ENCODE measurements around the gene ZNF516. TPM values are rescaled to one million over a fixed set of nuclear protein-coding genes. Genes with fewer than 3 reads are reported as not detected.

Gene ZNF516
- total RNA-seq, 1 donor from 2014 or later, result 15.0 TPM

DNA sequence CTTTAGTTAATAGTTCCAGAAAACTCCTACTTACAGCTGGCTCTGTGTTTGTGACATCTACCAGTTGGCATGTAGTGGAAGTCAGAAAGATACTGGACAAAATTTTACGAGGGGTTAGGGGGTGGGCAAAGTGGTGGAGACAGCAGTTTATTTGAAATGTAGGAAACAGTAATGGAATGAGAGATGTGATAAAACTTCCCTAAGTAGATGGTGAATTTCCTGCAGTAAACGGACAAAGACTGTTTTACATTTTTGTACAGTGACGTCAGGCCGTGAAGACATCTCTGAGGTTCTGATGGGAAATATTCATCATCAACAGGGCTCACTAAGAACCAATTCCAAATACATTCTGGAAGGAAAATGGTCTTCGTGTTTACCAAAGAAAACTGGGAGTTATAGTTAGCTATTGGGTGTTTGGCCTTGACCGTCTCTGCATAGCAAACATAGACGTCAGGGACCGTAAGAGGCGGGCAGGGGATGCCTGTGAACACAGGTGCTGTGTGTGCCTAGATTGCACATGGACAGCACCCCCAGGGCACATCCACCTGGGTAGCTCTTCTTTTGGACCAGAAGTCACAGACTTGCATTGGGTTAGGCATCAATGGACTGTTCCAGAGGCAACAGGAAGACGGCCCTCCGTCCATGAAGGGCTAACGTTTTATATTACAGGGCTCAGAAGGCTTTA, 131.5 kb downstream of the ZNF516 start:
- DNase-seq, result no peak

DNA sequence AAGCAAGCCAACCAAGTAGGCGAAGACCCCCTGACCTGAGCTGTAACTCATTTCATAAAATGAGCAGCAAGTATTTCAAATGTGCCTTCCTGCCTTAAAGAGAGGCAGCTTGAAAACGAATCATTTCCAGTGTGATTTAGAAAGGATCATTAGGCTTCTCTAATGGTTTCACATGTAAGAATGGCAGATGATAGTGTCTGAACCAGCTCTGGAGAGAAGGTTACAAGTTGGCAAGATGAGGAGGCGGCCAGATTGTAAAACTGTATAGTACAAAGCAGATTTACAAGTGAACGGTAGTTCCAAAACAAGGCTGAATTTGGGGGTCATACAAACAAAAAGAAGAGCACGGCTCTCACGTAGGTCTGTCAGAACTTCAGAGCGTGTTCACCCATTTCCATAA, 132.4 kb downstream of the ZNF516 start:
- DNase-seq, result no peak

DNA sequence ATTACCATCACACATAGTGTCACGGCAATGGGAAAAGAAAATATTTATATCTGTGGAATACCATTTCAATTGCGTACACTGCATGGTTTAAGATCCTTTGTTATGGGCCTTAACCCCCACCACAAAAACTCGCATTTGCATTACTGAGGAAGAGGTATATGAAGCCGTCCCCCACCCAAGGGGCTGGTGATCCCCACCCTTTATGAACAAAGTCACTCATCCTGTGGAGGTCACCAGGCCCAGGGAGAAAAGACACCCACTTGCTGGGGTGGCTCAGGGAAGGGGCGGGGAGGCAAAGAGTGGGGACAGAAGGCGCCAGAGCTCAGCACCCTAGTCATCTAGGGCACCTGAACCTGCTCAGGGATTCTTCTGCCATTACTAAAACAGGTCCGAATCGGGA, 133.8 kb downstream of the ZNF516 start:
- DNase-seq, result no peak

DNA sequence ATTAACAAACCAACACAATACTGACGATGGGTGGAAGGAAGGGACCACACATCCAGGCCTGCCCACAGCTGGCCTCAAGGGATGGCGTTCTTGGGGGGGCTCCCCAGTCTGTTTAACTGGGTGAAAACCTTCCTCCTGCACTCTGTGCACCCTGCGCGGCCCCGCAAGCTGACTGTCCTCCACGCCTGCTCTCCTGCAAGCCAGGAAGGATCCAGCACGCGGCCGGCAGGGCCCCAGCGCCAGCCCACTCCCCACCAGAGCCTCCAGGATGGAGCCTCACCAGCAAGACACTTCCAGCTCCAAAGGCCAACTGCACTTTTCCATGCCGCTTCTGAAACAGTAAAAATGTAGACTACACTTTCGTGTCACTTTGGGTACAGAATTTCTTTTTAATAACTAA, 135.1 kb downstream of the ZNF516 start:
- DNase-seq, result no peak

DNA sequence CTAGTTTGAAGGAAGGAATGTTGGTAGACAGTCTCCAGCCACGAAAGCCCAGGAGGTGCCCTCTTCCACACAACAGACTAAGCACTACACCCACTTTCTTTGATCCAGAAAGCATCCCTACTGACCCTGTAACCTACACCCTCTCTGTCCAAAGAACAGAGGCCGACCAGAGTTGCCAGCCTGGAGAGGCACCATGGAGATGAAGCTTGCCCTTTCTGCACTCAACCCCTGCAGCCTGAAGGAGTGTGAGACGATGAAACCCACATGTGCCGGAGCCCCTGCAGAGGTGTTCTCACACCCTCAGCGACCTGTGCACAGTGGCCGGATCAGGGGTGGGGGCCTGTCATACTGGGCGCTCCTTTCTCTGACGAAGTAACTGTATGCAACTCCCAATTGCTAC, 136.3 kb downstream of the ZNF516 start:
- no peak for DNase-seq

DNA sequence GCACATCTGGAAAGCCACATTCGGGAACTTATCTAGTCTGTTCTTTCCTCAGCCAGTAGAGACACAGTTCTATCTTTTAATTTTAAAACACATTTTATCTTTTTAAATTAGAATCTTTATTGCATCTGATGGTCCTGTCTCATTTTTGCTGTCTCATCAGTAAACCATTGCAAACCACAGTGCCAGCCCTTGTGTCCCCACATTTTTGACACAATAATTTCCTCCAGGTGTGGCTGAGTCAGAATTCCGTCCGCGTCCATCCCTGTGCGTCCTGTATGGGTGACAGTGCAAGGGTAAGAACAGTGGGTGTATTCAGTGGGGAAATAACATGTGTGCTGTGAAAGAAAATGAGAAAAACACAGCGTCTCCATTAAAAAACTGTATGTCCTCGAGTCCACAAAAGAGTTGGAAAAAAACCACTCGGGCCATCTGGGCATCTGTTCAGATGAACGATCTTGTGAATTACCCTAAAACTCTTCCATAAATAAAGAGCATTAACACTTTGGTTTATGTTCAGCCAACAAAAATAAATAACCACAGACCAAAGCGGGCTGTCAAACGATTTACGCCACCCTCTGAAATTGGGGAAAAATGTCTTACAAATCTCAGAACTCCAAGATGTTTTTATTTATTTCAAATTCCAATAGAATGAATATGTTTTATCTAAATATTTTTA, 137.3 kb downstream of the ZNF516 start:
- DNase-seq, result no peak

DNA sequence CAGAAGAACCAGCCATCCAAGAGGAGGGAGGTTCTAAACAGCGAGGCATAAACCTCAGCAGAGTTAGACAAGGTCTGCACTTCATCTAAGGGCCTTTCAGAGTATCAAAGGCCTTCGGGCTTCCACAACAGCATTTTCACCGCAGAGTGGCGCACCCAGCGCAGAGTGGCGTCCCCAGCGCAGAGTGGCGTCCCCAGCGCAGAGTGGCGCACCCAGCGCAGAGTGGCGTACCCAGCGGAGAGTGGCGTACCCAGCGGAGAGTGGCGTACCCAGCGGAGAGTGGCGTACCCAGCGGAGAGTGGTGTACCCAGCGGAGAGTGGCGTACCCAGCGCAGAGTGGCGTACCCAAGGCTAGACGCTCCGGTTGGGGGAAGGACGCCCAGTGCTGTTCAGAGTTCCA, 137.9 kb downstream of the ZNF516 start:
- no peak for DNase-seq

DNA sequence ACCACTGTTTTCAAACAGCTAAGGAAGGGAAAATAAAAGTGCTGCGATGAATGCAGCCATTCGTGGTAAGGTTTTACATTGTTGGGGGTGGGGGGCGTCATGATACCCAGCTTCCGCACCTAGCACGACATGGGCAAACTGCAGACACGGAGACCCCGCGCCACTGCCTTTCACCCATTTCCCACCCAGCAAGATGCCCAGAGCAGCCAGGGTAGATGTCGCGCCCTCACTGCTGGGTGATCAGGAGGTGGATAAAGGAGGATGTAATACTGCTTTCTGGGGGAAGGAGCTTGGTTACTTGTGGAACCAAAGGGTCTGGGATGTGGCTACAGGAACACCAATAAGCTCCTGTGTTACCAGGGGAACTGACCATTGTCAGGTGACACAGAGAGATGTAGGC, 138.4 kb downstream of the ZNF516 start:
- DNase-seq, result no peak

DNA sequence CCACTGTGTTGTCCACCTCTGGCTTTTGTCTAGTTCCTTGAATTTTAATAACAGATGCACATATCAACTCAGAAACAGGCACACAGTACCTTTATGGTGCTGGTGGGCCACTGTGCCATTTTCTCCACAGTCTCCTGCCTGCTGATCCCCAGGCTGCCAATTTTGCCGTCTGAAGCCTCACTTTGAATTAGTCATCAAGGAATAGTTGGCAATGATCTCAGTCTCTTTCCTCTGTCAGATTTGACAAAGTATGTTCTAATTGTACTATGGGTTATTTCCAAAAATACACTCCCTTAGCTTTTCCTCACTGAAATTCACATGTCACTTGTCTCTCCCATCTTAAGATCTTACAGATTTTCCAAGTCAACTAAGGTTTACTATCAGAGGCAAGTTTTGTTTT, 140.7 kb downstream of the ZNF516 start:
- no peak for DNase-seq

DNA sequence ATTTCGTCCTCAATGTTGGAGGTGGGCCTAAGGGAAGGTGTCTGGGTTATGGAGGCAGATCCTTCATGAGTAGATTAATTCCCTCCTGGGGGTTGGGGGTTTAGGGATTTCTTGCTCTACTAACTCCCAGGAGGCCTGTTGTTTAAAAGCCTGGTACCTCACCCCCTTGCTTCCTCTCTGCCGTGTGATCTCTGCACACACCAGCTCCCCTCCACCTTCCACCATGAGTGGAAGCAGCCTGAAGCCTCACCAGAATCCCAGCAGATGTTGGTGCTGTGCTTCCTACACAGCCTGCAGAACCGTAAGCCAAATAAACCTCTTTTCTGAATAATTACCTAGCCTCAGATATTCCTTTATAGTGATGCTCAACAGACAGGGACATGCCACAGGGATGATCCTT, 141.5 kb downstream of the ZNF516 start:
- no peak for DNase-seq

DNA sequence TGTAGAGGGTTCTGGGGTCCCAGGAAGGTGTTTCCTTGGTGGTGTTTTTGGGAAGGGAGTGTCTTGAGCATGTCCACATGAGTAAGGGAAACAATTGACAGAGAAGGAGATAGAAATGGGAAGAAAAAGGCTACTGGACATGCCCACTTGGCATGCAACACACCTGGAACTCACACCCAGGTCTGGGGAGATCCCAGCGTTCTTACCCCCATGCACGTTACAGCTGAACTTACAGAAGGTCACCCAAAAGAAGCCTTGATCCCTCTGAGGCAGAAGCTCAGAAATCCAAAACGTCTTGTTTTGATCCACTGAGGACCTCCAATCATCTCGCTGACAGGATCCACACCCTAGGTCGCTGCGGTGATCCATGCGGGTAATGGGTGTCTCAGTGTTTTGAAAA, 142.0 kb downstream of the ZNF516 start:
- DNase-seq, result no peak

DNA sequence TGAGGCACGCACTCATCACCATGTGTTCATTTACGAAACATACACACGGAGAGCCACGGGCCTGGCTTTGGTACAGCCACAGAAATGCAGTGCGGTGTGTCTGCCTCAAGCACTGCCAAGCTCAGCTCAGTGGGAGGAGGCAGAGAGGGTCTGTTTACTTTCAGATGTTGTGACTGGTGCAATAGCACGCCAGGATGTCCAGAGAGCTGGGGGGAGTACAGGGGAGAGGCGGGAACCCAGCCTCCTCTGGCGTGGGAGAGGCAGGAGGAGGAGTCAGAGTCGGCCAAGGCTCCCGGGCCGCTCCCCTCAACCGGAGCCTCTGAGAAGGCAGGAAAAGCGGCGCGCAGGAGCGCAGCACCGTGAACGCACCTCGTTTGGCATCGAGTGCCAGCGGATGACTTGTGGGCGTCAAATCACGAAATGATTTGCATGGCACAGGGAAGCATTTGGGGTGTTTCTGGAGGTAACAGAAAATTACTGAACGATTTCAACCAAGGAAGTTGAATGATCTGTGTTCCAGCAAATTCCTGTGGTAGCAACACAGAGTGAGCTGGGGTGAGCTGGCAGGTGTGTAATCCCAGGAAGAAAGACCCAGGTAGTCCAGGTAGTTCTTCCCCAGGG, 143.0 kb downstream of the ZNF516 start:
- DNase-seq, result no peak

DNA sequence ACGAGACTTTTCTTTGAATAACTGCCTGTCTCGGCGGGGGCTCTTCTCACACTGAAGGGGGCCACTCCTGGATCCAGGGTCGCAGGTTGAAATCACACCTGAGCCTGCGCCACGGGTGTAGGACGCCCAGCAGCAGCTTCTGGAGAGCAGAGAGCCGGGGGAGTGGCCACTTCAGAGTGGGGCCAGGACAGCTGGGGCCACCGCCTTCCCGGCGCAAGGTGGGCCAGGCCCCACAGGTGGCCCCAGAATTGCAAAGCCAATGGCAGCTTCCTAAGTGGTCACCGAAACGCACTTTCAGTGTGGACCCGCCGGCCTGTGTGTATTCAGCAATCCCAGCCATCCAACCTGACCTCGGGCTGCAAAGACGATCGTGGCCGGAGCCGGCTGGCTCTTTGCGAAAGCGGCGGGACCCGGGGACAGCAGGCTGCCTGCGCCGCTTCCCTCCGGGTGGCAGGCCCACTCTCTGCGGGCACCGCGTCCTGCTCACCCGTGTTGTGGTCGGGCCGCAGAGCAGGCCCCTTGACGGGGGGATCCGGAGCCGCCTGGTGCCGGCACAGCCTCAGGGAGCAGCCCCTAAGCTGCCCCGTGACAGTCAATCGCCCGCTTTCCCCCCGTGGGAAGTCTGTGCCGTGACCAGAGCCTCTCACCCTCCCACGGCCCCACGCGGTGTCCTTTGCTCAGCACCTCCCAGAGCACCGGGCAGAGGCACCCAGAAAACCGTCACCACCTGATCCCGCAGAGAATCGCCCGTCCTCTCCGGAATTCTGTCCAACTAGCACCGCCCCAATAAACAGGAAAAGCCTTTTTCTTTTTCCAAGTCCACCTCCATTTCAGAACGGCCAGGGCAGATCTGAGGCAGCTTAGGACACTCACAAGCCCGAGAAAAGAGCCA, 144.7 kb downstream of the ZNF516 start:
- DNase-seq, result no peak

DNA sequence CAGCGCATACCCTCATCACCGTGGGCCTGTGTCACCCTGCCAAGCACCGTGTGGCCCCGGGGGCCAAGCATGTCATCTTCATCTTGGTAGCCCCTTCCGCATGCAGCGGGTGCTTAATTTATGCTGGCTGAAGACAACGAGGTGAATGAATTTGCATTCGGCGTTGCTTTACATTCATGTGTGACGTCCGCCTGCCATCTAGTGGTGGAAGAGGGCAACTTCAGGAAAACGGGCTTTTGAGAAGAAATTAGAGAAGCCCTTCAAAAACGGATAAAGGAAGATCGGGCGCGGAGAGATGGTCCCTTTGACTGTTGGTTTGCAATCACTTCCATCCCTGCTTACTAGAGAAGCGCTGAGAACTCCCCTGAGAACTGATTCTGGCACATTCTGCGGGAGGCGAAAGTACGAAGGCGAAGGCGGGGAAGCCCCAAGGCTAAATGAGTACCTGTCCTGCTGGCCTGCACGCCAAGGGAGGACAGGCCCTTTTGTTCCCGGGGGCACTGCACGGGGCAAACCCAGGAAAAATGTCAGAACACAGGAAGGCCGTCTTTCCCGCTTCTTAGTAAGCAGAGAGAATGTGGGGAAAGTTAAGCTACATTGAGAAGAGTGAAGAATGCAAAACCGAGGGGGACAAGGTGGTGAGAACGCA, 145.9 kb downstream of the ZNF516 start:
- DNase-seq, result peak; percentile 39

DNA sequence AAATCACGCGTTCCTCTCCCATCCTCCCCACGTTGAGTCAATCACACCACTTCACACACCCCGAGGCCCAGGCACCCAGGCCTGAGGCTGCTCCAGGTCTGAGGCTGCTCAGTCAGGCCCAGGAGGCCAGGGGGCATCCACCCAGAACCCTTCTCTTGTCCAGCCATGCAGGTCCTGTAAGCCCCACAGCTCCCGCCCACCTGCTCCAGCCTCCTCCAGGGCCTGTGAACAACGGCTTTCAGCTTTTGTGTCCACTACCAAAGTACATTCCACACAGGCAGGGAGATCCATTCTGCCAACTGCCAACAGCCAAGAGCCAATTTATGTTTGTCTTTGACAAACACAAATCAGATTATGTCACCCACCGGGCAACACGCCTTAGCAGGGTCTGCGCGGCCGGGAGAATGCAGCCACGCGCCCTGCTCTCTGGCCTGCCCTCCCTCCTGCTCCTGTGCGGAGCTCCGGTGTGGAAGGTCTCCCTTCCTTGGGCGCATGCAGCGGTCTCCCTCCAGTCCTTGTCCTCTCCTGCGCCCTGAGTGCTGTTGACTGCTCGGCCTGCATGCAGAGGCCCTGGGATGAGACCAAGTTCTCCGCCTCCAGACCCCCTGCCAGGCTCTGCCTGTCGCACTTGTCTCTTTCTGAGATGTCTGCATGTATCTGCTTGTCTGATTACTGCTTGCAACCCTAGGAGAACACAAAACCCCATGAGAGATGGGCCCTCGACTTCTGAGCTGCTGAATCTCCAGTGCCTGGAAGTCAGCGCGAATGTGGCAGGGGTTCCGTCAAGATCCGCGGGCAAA, 146.6 kb downstream of the ZNF516 start:
- no peak for DNase-seq

DNA sequence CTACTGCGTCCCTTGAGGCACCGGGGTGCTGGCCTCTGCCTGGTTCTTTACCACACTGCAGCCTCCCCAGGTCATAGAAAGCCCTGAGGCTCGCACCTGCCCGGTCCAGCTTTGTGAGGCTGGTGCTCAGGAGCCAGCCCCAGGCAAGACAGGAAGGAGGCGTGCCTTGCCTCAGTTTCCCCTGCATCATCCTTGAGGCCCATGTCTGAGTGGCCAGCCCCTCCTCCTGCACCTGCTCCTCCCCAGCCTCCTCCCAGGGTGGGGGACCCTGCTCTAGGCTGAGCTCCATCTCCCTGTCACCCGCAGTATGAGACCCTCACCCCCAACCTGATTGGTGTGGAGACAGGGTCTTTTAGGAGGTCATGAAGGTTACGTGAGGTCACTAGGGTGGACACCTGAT, 147.7 kb downstream of the ZNF516 start:
- DNase-seq, result no peak

DNA sequence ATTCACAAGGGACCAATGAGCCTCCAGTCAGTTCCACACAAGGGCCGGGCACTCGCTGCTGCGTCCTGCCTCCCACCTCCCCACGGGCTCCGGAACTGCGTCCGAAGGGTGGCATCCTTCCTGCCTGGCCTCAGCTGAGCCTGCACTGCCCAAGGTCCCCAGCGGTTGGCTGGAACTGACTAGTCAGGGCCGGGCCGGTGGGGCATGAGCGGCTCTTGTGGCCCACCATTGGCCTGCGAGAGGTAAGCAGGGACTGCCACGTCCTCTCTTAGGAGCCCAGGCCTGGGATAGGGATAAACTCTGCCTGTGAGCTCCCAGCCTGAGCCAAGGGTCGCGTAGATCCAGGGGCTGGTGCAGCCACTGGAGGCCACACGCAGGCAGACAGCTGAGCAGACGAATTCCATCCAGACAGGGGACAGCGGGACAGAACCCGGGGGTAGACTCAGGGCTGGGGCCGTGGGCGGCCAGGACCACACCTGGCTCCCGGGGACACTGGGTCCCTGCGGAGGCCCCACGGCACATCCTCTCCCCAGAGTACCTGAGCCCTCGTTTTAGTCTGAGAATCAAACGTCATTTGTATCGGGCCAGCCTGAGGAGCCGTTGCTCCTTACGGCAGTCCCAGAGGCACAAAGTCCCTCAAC, 148.4 kb downstream of the ZNF516 start:
- DNase-seq, result no peak

DNA sequence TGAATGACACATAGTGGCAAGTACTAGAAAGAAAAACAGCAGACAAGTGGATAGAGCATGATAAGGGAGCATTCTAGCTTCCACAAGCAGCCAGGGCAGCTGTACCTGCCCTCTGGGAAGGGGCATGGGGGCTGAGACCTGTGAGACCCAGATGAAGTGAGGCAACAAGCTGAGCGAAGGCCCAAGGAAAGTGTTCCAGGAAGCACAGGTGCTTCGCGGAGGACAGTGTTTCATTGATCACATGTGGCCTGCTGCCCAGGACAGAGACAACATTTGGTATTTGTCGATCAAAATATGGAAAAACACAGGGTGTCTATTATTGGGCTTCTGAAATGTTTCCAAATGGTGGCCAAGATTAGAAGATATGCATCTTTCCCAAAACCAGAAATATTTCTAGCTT, 149.1 kb downstream of the ZNF516 start:
- no peak for DNase-seq

DNA sequence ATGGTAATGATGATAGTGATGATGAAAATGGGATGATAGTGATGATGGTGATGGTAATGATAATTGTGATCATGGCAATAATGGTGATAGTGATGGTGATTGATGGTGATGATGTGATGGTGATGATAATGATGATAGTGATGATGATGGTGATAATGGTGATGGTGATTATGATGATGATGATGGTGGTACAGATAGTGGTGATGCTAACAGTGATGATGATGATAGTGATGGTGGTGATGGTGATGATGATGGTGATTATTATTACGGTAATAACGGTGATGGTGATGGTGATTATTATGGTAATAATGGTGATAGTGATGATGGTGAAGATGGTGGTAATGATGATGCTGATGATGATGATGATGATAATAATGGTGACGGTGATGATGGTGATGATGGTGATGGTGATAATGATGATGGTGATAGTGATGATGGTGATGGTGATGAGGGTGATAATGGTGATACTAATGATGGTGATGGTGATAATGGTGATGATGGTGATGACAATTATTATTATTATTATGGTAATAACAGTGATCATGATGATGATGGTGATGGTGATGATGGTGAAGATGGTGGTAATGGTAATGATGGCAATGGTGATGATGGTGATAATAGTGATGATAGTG, 151.0 kb downstream of the ZNF516 start:
- no peak for DNase-seq

DNA sequence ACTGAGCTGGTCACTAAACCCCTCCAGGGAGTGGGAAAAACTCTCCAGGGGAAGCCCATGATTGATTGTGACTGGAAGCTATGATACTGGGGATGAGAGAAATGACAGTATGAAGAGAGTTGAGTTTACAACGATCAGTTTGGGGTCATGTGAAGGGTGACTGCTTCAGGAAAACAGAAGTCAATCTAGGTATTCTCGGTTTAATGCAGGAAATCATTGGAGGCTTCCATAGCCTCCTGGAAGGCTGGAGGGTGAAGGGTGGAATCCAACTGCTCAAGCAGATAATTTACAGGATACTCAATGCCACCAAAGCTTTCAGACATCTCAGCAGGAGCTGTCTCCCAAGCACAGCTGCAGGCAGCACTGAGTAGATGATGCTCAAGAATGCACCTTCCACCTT, 154.6 kb downstream of the ZNF516 start:
- no peak for DNase-seq

DNA sequence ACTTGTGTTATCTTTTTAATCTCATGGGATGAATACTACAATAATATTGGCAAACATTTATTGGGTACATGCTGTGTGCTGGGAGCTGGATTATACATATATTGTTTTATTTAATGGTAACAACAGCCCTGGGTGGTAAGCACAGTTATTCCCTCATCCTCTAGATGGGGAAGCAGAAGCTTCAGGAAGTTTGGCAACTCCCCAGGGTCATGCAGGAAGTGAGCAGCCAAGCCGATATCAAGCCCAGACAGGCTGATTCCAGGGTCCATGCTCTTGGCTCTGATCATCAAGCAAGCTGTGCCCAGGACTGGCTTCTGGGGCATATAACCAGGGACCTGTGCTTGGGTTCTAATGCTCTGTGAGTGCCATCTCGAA, 155.8 kb downstream of the ZNF516 start:
- no peak for DNase-seq

All from occipital lobe (tissue), 2 donors.